D721Med (cell line): ENCODE data around the gene FAM149B1.

Source experiments
- DNase-seq: peaks from one replicate; pipeline ENCODE4 v3.0.0; 2011; ENCODE audit warnings: low spot score; ENCODE audit not compliant: insufficient read length
- FAIRE-seq: peaks from 2 replicates; lab custom pipeline; 2011; peaks lifted over from hg19 to GRCh38; lab: Jason Lieb, UNC
- CTCF ChIP-seq: IDR thresholded peaks from 2 replicates; pipeline ENCODE4 v1.5.1; 2012; ENCODE audit warnings: mild to moderate bottlenecking, control low read depth; ENCODE audit not compliant: insufficient read depth; ENCODE audit errors: missing control alignments

Gene FAM149B1

GRCh38 chr10:73205081-73205480 is 37.2 kb downstream of the FAM149B1 start:
- DNase-seq: no peak
- no peak for TF ChIP-seq CTCF
- no peak for FAIRE-seq

- no peak for TF ChIP-seq CTCF
- FAIRE-seq: no peak
- DNase-seq: no peak
Measured at GRCh38 chr10:73205890-73206289, 38.0 kb downstream of the FAM149B1 start.

- DNase-seq (no peak), FAIRE-seq (no peak)
- no peak for TF ChIP-seq CTCF
Measured at GRCh38 chr10:73206385-73206784, 38.5 kb downstream of the FAM149B1 start.

- no peak for DNase-seq
- TF ChIP-seq CTCF: no peak
- no peak for FAIRE-seq
Measured at GRCh38 chr10:73207883-73208282, 40.0 kb downstream of the FAM149B1 start.

GRCh38 chr10:73209705-73210104 is 41.8 kb downstream of the FAM149B1 start:
- no peak for TF ChIP-seq CTCF
- FAIRE-seq: no peak
- DNase-seq: no peak

- DNase-seq: no peak
- no peak for TF ChIP-seq CTCF
- no peak for FAIRE-seq
Measured at GRCh38 chr10:73210395-73211105, 42.6 kb downstream of the FAM149B1 start.

- no peak for TF ChIP-seq CTCF
- FAIRE-seq: no peak
Measured at GRCh38 chr10:73211106-73211811, 43.3 kb downstream of the FAM149B1 start.

More at GRCh38 chr10:73211106-73211811, 43.3 kb downstream of the FAM149B1 start:
- DNase-seq: no peak
